H54 (cell line): Measurements from ENCODE around the gene HNRNPAB.
A peak's percentile ranks its signal among the peaks of the same experiment; 100 is the strongest.
"Not testable (repeated sequence)": the region's sequence is repeated elsewhere in the genome, so short reads cannot be mapped to it uniquely, and the experiment has no call there.

Experiments
- DNase-seq: peaks from one replicate; pipeline ENCODE4 v3.0.0; 2011; ENCODE audit warnings: low spot score, mixed read lengths; ENCODE audit not compliant: insufficient read length
- FAIRE-seq: peaks from 3 replicates; lab custom pipeline; 2011; peaks lifted over from hg19 to GRCh38; lab: Jason Lieb, UNC
- POLR2A ChIP-seq: IDR thresholded peaks from 2 replicates; pipeline ENCODE4 v1.6.1; 2011; ENCODE audit warnings: low read depth, mild to moderate bottlenecking, low read length

Gene HNRNPAB

DNA sequence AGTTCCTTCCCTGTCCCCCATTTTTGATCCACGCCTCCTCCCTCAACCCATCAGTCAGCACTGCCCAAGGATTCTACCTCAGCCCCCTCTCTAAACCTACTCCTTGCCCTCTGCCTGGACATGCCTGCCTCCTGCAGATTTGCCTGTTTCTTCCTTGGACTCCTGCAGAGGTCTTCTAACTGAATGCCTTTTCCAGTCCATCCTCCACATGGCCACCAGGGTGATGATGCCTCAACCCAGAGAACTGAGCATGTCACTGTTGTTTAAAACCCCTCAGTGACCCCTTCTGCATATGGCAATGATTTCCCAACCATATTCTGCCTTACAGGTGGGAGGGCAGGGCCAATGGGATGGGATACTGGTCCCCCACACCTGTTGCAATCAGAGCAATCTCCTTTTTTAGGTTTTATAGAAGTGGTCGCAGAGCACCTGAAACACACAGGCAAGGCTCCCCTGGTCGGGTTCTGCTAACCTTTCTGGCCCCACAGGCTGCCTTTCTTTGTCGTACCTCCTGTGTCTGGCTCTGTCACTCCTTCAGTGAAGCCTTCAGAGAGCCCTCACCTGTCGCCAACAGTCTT, 19.0 kb downstream of the HNRNPAB start:
- TF ChIP-seq POLR2A = no peak
- no peak for DNase-seq
- no peak for FAIRE-seq

DNA sequence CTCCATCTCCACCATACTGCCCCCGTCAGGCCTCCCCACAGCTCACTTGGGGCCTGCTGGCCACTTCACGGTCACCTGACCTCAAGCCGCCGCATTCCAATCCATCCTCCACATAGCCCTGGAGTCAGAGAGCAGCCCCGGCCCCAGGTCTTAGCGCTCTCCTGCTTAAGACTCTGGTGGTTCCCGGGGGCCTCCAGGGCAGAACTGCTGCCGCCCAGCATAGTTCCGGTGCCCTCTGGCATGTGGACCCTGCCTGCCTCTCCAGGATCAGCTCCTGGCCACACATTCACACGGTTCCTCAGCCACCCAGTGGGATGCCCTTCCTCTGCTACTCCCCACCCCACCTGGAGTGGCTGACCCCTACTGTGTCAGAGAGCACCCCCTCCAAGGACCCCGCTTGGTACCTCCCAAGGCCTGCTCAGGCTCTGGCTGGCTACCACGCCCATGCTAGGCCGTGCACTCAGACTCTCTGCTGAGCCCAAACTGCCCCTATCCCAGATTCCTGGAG, 19.5 kb downstream of the HNRNPAB start:
- FAIRE-seq (no peak), DNase-seq (no peak)
- 0 out of 2 replicates have a peak, but pooled peaks have one; percentile 16 for TF ChIP-seq POLR2A

DNA sequence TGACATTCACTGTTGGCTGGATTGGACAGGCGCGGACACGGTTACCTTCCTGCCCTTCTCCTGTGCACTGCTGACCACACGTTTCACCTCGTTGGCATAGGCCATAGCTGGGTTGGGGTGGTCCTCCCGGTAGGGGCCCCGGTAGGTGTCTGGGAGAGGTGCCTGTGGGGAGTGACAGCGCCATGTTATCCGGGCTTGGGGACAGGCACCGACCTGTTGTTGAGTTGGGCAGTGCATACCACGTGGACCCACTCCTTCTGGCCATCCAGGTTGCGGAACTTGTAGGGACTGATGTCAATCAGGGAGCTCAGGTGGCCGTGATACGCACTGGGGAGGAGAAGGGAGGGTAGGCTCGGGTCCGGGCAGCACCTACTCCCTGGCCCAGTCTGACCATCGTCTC, 20.1 kb downstream of the HNRNPAB start:
- FAIRE-seq (no peak), DNase-seq (no peak)
- no peak for TF ChIP-seq POLR2A

DNA sequence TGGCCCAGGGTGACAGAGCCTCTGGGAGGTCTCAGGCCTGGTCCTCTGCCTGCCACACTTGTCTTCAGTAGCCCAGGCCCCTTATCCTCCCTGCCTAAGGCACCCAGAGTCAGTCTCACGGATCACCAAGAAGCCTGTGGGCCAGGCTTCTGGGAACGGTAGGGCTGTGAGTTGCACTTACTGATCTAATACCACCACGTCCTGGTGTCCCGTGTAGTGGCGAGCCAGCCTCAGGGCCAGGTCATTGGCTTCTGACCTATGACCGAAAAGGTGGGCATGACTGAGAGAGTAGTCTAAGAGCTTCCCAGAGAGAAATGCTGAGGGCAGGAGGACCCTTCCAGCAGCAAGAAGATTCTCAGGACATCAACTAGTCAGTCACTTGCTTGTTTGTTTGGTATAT, 20.8 kb downstream of the HNRNPAB start:
- FAIRE-seq (no peak), DNase-seq (no peak)
- no peak for TF ChIP-seq POLR2A

DNA sequence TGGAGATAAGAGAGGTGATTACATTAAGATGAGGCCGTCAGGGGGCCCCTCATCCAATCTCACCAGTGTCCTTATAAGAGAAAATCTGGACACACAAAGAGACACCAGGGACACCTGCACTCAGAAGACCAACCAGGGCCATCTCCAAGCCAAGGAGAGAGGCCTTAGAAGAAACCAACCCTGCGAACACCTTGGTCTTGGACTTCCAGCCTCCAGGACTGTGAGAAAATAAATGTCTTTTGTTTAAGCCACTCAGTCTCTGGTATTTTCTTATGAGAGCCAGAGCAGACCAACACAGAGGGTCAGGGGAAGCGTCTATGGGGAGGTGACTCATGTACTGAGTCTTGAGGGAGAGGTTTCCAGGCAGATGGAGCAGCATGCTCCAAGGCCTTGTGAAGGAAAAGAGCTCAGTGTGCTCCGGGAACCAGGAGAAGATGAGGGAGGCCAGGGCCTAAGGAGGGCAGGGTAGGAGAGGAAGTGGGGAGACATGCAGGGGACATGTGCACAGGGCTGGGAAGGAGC, 22.9 kb downstream of the HNRNPAB start:
- DNase-seq (no peak), FAIRE-seq (no peak)
- TF ChIP-seq POLR2A = no peak

DNA sequence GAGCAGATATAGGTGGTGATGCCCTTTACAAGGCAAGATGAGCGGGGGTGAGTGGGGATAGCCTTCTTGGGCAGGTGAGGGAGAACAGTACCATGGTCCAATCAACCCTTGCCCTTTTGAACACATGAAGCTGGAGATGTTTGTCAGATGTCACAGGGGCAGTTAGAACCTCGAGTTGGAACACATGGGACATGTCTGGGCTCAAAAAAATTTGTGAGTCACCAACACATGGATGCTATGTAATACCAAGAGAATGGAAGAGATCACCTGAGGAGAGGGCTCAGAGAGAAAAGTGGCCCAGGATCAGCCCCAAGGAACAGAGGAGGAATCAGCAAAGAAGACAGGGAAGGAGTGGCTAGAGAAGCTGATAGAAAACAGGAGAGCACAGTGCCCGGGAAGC, 23.6 kb downstream of the HNRNPAB start:
- DNase-seq (no peak), FAIRE-seq (no peak)
- no peak for TF ChIP-seq POLR2A

DNA sequence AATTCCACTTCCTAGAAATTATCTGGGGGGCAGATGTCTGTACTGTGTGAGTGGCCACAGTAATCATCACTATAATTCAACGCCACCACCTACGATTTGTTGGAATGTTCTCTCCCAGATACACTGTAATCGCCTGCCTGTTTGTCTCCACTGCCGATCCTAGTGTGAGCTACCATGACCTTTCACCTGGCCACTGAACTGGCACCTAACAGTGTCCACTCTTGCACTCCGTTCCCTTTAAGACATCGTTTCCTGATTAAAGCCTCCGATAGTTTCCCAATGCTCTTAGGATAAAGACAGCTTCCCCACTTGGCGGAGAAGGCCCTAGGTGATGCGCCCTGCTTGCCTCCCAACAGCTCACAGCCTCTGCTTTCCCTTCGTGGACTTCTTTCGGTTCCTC, 24.3 kb downstream of the HNRNPAB start:
- no peak for TF ChIP-seq POLR2A
- no peak for FAIRE-seq

DNA sequence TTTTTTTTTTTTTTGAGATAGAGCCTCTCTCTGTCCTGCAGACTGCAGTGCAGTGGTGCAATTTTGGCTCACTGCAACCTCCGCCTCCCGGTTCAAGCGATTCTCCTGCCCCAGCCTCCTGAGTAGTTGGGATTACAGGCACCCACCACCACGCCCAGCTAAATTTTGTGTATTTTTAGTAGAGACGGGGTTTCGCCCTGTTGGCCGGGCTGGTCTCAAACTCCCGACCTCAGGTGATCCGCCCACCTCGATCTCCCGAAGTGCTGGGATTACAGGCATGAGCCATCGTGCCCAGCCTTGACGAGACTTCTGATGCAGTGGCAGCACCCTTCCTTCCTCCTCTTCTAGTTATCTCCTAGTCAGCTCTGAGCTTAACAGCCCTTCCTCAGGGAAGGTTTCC, 24.8 kb downstream of the HNRNPAB start:
- not testable (repeated sequence) for FAIRE-seq, DNase-seq

More for the DNA sequence above, 24.3 kb downstream of the HNRNPAB start:
- DNase-seq = no peak

DNA sequence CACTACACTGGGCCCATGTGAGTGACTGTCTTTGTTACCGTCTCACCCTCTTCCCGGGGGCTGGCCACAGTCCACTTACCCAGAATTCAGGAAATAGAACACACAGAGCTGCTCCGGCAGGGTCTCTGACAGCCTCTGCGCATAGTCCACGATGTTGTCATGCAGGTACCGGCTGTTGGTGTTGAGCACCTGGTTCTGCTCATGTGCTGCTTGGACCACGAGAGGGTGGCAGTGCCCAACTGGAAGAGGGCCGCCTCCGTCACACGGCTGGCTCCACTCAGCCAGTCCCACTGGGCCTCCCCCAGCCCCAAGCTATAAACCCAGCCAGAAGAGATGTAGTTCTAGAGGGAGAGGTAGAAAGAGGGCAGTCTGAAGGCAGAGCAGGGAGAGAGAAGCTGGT, 25.5 kb downstream of the HNRNPAB start:
- no peak for TF ChIP-seq POLR2A
- no peak for FAIRE-seq

DNA sequence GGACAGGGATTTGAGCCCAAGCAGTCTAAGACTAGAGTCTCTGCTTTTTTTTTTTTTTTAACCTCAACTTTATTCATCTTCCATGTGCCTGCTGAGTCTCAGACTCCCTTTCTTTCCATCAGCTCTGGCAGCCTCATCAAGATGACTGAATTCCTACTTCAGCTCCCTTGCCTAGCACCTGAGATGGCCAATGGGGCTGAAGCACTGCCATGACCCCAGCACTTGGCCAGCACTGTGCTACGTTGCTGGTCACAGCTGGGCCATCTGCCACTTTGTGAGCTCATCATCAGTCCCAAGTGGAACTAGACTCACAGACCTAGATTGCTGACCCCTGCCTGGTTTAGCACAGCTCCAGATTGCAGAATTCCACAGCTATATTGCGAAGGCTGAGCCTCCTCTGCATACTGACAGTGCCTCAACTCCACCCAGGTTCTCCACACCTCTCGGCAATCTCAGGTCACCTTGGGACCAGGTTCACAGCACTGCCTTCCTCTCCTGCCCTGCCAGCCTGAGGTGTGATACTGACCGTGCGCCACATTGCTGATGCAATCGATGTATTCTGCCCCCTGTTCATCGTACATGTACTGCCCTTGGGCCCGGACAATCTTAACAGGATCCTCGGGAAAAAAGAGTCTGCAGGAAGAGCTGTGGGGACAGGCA, 26.7 kb downstream of the HNRNPAB start:
- no peak for DNase-seq
- TF ChIP-seq POLR2A = no peak
- FAIRE-seq = no peak

More for the DNA sequence above, 25.5 kb downstream of the HNRNPAB start:
- DNase-seq = no peak

DNA sequence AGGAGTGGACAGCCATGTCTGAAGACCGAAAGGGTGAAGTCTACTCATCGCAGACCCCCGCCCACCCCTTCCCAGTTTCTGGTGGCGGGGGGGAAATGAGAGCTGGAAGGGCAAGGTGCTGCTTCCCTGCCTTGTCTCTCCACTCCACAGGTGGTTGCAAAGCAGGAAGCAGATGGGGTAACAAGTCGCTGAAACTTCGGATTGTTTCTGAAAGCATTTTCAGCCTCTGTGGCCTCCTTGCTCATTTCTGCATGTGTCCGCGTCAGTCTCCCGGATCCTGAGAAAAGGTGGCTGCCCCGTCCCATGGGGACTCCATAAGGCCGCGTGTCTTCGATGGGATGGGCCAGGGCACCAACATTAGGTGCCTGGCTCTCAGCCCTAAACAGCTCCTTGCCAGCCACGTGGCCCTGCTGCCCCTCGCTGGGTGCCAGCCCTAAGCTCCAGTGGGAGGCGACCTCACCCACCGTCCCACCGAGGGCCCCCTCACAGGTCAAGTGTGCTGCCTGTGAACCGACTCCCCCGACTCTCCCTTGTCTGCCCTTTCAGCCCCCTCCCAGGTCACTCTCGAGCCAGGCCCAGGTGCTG, 27.3 kb downstream of the HNRNPAB start:
- no peak for DNase-seq
- no peak for FAIRE-seq
- TF ChIP-seq POLR2A = no peak

DNA sequence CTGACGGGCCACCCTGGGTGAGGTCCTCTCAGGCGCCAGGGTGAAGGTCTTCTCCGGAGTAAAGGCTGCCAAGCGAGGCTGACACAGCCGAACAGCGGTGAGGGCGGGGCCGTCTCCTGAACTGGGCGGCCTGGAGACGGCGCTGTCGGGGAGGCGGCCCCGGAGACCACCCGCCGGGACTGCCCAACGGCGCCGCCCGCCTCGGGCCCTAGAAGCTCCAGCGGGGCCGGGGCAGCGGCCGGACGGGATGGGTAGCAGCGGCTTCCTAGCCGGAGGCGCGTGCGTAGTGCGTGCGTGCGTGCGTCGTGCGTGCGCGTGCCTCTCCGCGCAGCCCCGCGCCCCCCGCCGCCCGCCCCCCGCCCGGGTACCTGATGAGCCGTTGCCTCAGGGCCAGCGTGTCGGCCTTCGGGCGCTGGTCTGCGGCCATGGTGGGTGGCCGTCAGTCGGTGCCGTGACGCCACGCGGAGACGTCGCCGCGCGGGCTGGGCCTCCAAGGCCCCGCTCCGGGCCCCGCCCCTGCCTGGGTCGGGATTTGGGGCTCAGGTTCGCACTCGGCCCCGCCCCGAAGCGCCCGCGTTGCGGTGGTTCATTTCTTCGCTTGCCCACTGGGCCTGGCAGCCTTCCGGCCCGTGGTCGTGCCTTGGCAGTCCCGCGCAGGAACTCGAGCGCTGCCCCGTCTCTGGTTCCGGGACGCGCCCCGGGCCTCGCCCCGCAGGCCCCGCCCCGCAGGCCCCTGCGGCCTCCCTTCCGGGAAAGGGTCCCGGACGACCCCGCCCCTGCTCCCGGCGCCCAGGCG, 28.0 kb downstream of the HNRNPAB start, which contains the start of gene PHYKPL:
Gene PHYKPL (minus strand): TSS at position 679 of the 796 bp plus-strand sequence. CDS start 252 bp downstream, at position 427.
- no peak for FAIRE-seq

DNA sequence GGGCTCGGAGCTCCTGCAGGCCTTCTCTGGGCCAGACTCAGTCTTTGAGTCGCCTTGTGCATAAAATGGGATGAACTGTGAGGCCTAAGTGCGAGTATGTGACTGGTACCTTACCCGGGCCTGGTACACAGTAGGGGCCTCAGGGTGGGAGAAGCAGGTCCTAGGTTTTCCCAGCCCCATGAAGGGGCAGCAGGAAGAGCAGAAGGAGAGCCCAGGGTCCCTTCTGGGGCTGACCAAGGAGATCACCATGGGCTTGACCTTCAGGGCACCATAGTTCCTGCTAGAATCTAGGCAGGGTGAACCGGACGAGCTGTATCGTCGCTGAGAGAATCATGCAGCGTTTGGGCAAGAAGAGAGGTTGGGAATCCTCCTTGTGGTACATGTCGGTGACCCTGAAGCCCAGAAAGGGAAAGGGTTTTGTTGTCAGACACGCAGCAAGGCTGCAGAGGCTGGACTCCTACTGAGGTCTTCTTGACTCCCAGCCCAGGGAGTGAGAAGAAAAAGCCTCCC, 28.6 kb downstream of the HNRNPAB start:
- TF ChIP-seq POLR2A = no peak
- no peak for FAIRE-seq
- no peak for DNase-seq

More for the DNA sequence above, 28.0 kb downstream of the HNRNPAB start, which contains the start of gene PHYKPL:
- DNase-seq = peak; percentile 82
- TF ChIP-seq POLR2A = peak; percentile 61; the same call in 1 of the 2 replicates
